Ovary (tissue), 9 donors: ENCODE measurements around the gene COBL. TPM values are rescaled to one million over a fixed set of nuclear protein-coding genes. Genes with fewer than 3 reads are reported as not detected.

Experiments used
- DNase-seq, 5 donors: peaks; one replicate each; pipeline ENCODE4 v3.0.0-alpha.2; 2019 to 2020
- H3K27ac ChIP-seq, 2 donors: fragments of 200-600 bp; one replicate each; pipeline versions ENCODE4 v1.5.1 to v1.8.0; 2019 to 2022
- H3K27me3 ChIP-seq: fragments of 200-600 bp; one replicate; pipeline ENCODE4 v1.8.0; 2022
- H3K36me3 ChIP-seq: fragments of 200-600 bp; sonication (generic); one replicate; pipeline ENCODE4 v1.5.1; 2019
- H3K4me1 ChIP-seq: one replicate; pipeline ENCODE4 v1.8.1; 2013; ENCODE audit warnings: mild to moderate bottlenecking, moderate library complexity; ENCODE audit not compliant: insufficient read depth
- H3K4me3 ChIP-seq: fragments of 200-600 bp; sonication (generic); one replicate; pipeline ENCODE4 v1.5.1; 2017
- H3K9me3 ChIP-seq, 2 donors: fragments of 200-600 bp in 1 of 2; sonication (generic) in 1 of 2; one replicate each; pipeline versions ENCODE4 v1.5.1 to v1.8.1; 2013 to 2019; ENCODE audit warnings: mild to moderate bottlenecking in 1 of 2, moderate library complexity in 1 of 2
- CTCF ChIP-seq, 3 donors: fragments of 450-650 bp in 2 of 3; fragments of 200-600 bp in 1 of 3; IDR thresholded peaks; one replicate each; pipeline versions ENCODE4 v1.5.1 to v1.8.0; 2016 to 2022; ENCODE audit warnings: antibody characterized with exemption in 3 of 3, mild to moderate bottlenecking in 1 of 3
- EP300 ChIP-seq: sonication (generic); formaldehyde crosslinking; IDR thresholded peaks from one replicate; pipeline ENCODE4 v1.6.1; 2017; ENCODE audit warnings: antibody characterized with exemption
- POLR2A ChIP-seq: fragments of 450-650 bp; IDR thresholded peaks from one replicate; pipeline ENCODE4 v1.6.1; 2017; ENCODE audit warnings: antibody characterized with exemption, mild to moderate bottlenecking, moderate library complexity
- WGBS, 3 donors: extraction: QIAGEN DNeasy Blood & Tissue Kit in 1 of 3; methylation state at CpG; one replicate each; pipeline versions ENCODE4 v1.1.5 to v1.1.7; 2013 to 2017; 5-methylcytosine and 5-hydroxymethylcytosine counted together
- intact Hi-C, 4 donors: fragments of 100-400 bp; cut with DNase I; formaldehyde crosslinking; loops; one replicate each; pipeline versions ENCODE4 v1.11.0 to v1.15.1; 2022 to 2023
- polyA plus RNA-seq, 2 donors: library from polyadenylated mRNA; stranded (reverse); fragments of 200-250 nt in 1 of 2; fragments of 350-450 nt in 1 of 2; fragmentation: Illumina TruSeq in 1 of 2; extraction: RNeasy Lipid Tissue Mini Kit (QIAGEN cat#74804) in 1 of 2; gene quantifications; one replicate each; pipeline ENCODE4 v1.2.3, GENCODE V29; 2013 to 2014
- total RNA-seq, 7 donors: library from RNA; depleted of rRNA in 2 of 7; stranded (reverse); fragments of >200 nt in 2 of 7; fragmentation: NEBNext Ultra II Directional in 3 of 7; extraction: Animal tissue kit (Norgen Biotek cat#: 25700) in 3 of 7; gene quantifications; one replicate each; pipeline versions ENCODE4 v1.1.0 to v1.2.4, GENCODE V29; 2016 to 2023
- donor health status: DM: no; HTN: no; CAD: no; lungs with moderate emphysema.
- donor health status: DM: no; HTN: no; CAD: no.
- donor health status: Bipolar disorder and iron deficiency.
- donor health status: DM: yes; HTN: yes; CAD: no.
- donor health status: DM: no; HTN: no; CAD: no.
- donor health status: DM: yes; HTN: yes; CAD: no.

Gene COBL
- total and polyA plus RNA-seq, 9 donors, result 0.87 to 33.4 (median 3.9) TPM

GRCh38 chr7:50978633-50979215, 337.9 kb downstream of the COBL start:
- DNase-seq, result no peak
- 66 to 75% (median 73%) methylated on average over 2 of the region's 2 CpGs for WGBS, 3 donors
- Histone ChIP-seq H3K9me3 (no peaks in the 10 kb centered on the region), H3K27me3 (no peaks in the 10 kb centered on the region), H3K36me3 (no peaks in the 10 kb centered on the region), H3K4me3 (no peak overlapping the region), H3K4me1 (no peaks in the 10 kb centered on the region), H3K27ac (no peak overlapping the region)
- intact Hi-C loops, result no loop called here
- TF ChIP-seq POLR2A, result no peak

- intact Hi-C loops, result no loop called here
- WGBS, 3 donors, result 74 to 90% (median 80%) methylated on average over 1 of the region's 1 CpG
- H3K36me3 ChIP-seq, result no peaks in the 10 kb centered on the region
Observed at GRCh38 chr7:50977421-50977820, 339.2 kb downstream of the COBL start.

DNA sequence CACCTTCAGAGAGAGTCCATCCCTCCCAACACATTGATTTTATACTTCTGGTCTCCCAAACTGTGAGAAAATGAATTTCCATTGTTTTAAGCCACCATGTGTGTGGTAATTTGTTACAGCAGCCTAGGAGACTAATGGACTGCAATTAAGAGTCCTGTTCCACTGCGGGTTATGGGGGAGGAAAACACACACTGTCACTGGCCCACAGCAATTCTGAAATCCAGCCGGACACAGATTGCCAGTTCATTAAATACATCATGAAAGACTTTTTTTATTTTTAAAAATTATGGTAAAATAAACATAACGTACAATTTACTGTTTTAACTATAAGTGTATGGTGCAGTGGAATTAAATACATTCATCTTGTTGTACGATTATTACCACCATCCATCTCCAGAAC, 340.5 kb downstream of the COBL start:
- Histone ChIP-seq H3K4me3 (no peak overlapping the region), H3K36me3 (no peaks in the 10 kb centered on the region), H3K27ac (no peak overlapping the region), H3K27me3 (no peaks in the 10 kb centered on the region), H3K4me1 (no peaks in the 10 kb centered on the region), H3K9me3 (no peaks in the 10 kb centered on the region)
- WGBS, 3 donors, result 86 to 91% (median 90%) methylated on average over 4 of the region's 4 CpGs
- TF ChIP-seq EP300 (no peak), CTCF (IDR thresholded peaks at IDR 0.05) (no peak), POLR2A (no peak)
- DNase-seq, result no peak
- intact Hi-C loops, result no loop called here

More at GRCh38 chr7:50977421-50977820, 339.2 kb downstream of the COBL start:
- Histone ChIP-seq H3K4me1 (no peaks in the 10 kb centered on the region), H3K4me3 (no peak overlapping the region), H3K9me3 (no peaks in the 10 kb centered on the region), H3K27me3 (no peaks in the 10 kb centered on the region), H3K27ac (no peak overlapping the region)
- DNase-seq, result no peak
- TF ChIP-seq POLR2A, result no peak
- no peak for TF ChIP-seq CTCF (IDR thresholded peaks at IDR 0.05)
- no peak for TF ChIP-seq EP300

DNA sequence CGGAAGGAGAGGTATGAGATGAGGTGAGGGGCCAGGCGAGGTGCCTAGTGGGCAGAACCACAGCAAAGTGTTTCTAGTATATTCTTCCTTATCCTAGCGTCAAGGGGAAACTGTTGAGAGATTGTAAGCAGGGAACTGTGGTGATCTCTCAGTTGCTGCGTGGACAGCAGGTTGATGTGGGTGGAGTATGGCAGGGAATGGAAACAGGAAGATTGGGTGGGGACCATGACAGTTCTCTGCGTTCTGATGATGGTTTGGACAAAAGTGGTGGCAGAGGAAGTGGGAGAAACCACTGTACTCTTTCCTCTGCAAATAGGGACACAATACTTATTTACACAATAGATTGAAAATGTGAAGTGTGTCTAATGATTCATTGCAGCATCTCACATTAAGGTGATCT, 342.4 kb downstream of the COBL start:
- Histone ChIP-seq H3K27ac (no peak overlapping the region), H3K9me3 (no peaks in the 10 kb centered on the region), H3K36me3 (no peaks in the 10 kb centered on the region), H3K4me1 (no peaks in the 10 kb centered on the region), H3K27me3 (no peaks in the 10 kb centered on the region), H3K4me3 (no peak overlapping the region)
- no peak for TF ChIP-seq EP300
- TF ChIP-seq POLR2A, result no peak
- TF ChIP-seq CTCF (IDR thresholded peaks at IDR 0.05), result no peak
- no peak for DNase-seq
- WGBS, 3 donors, result 69 to 70% (median 70%) methylated on average over 5 of the region's 5 CpGs
- intact Hi-C loops, result no loop called here

GRCh38 chr7:50973814-50974213, 342.8 kb downstream of the COBL start:
- H3K36me3 ChIP-seq, result no peaks in the 10 kb centered on the region
- TF ChIP-seq CTCF (IDR thresholded peaks at IDR 0.05), result no peak
- TF ChIP-seq EP300, result no peak
- no peak for TF ChIP-seq POLR2A
- DNase-seq, result no peak
- WGBS, 3 donors, result 79 to 90% (median 86%) methylated on average over 6 of the region's 6 CpGs
- intact Hi-C loops, result no loop called here
- H3K9me3 ChIP-seq, result no peaks in the 10 kb centered on the region
- no peak overlapping the region for H3K4me3 ChIP-seq
- H3K27ac ChIP-seq, result no peak overlapping the region
- no peaks in the 10 kb centered on the region for H3K27me3 ChIP-seq
- no peaks in the 10 kb centered on the region for H3K4me1 ChIP-seq
